GM21737 (cell line): ENCODE data around the gene IL37.

ENCODE experiments used
- ATAC-seq: cut with Tn5 transposase; IDR thresholded peaks from one replicate; pipeline ENCODE4 v1.9.1; 2021; ENCODE audit warnings: mild to moderate bottlenecking, moderate library complexity; ENCODE audit not compliant: unreplicated experiment

The IL37 gene

DNA sequence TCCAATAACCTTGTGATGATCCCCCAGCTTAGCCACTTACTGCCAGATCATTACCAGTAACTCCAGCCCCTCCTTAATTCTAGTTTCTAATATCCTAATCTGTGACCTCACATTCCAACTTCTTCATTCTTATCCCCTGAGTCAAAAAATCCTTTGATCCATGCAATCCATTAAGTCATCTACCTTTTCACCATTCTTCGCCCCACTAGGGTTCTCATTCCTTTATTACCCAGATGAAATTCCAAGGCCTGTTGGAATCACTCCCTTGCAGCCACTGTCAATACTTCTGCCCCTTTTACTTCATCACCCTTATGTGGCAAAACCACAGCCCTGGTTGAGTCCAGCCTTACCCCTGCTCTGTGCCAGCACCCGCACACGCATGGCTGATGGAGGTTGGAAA lies 46.5 kb downstream of the IL37 start:
- no peak for ATAC-seq

GRCh38 chr2:112958428-112959108 lies 47.6 kb downstream of the IL37 start:
- no peak for ATAC-seq

DNA sequence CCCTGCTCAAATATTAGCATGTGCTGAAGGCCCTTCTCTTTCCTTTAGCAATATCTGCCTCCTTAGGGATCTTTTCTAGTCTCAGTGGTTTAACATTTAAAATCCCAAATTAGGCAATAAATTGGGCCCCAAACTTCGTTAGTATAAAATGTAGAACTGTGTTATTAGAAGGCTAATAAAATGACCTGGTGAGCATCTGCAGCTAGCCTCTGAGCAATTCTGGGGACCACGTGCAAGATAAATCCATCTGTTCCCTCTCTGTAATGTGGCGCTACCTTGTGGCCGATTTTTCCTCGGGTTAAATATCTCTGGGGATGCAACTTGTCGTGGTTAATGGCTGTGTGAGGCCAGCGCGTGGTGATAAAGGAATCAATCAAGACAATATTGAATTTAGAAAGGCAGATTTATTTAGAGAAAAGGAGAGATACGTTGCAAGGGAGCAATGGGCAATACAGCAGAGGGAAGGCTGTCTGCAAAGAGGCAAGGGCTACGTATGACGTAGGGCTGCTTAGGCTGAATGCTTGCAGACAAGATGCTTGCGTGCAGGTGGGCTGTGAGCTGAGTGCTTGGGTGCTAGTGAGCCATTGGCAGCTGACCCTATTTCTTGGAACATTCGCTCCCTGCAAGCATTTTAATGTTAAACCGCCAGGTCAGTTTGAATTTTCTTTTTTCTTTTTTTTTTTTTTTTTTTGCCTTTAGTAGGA lies 48.3 kb downstream of the IL37 start:
- ATAC-seq, result no peak

DNA sequence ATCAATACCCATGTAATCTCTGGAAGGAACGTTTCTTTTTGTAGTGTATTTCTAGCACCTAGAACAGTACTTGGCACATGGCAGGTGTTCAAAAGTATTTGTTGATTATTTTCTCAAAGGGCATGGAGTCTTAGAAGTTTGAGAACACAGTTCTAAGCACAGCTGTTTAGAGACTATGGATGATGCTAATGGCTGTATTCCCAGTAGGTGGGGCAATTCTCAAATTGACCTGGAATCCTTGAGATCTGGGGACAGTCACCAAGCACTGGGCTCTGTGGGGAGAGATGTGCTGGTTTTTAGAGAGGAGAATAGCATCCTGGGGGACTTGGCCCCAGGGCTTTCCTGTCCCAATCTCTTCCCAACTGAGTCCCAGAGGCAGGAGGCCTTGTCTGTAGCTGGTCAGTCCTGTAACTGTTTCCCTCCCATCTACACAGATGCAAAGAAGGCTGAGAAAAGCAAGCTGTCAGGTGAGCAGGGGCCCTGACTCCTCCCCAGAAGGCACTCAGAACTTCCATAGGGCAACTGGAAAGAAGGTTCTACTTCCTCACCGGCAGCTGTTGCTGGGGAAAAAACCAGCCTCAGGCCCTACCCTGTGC lies 49.4 kb downstream of the IL37 start:
- no peak for ATAC-seq

- no peak for ATAC-seq
Measured at GRCh38 chr2:112962308-112963175, 51.6 kb downstream of the IL37 start.

DNA sequence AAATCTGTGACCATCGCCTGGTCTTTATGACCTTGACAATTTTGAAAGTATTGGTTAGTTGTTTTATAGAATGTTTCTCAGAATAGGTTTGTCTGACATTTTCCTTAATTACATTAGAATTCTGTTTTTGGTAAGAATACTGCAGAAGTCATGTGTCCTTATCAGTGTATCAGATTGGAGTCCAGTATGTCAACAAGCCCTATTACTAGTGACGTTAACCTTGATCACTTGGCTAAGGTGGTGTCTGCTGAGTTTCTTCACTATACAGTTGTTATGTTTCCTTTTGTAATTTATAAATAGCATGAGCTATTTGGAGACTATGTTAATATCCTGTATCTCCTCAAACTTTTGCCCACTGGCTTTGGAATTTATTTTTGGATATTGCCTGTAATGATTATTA lies 56.1 kb downstream of the IL37 start:
- no peak for ATAC-seq
